HG02973 (cell line): ENCODE data around the gene ARHGAP26.
A peak's percentile ranks its signal among the peaks of the same experiment; 100 is the strongest.

Experiments used
- ATAC-seq: cut with Tn5 transposase; IDR thresholded peaks from one replicate; pipeline ENCODE4 v1.9.1; 2021; ENCODE audit warnings: moderate library complexity; ENCODE audit not compliant: unreplicated experiment

Gene ARHGAP26

GRCh38 chr5:142896325-142897007 lies 126.3 kb downstream of the ARHGAP26 start:
- ATAC-seq = no peak

GRCh38 chr5:142897328-142897727 lies 127.2 kb downstream of the ARHGAP26 start:
- ATAC-seq = no peak

GRCh38 chr5:142900927-142901326 lies 130.8 kb downstream of the ARHGAP26 start:
- no peak for ATAC-seq

- ATAC-seq = no peak
These were observed 131.5 kb downstream of the ARHGAP26 start for GRCh38 chr5:142901476-142902185.

DNA sequence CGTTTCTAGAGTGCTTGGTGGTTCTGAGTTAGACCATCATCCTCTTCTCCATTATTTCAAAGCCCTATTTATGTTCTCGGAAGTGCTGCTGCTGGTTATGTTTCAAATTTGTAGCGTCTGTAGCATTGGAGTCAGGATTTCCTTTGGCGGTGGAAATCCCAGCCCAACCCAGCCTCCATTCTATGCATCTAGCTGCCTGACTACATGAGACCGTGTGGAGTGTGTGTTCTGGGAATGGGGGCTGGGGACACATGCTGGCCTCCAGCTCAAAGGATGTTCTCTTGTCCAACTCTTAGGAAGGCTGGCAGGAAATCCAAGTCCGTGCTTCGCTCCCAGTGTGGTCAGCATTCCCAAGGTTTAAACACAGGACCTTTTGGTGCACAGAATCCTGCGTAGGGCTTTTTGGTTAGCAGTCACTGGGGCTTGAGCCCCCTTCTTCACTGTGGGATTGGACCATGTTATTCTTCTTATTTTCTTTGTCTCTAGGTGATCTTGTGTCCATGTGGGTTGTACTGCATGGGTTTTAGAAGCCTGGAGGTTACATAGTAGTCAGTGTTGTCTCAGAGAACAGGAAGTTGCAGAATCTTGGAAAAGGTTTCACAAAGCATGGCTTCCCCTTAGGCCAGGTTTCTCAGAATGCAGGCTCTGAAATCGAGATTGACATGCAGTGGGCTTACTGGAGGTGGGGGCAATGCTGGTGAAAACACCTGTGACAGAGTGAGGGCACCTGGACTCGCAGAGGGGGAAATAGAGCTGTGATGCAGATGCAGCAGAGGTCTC lies 132.2 kb downstream of the ARHGAP26 start:
- ATAC-seq = no peak

- ATAC-seq = no peak
These were observed 134.2 kb downstream of the ARHGAP26 start for GRCh38 chr5:142904416-142904815.

DNA sequence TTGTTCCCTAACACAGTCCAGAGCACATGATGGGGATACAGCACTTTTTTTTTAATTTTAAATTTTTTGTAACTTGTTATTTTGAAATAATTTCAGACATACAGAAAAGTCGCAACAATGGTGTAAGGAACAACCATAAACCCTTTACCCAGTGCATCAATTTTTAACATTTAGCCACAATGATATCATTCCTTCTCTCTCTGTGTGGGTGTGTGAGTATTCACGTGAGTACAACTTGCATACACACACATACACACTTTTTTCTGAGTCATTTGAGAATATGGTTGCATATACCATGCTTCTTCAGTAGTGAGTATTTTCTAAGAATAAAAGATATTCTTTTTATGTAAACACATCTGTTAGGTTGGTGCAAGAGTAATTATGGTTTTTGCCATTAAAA lies 135.2 kb downstream of the ARHGAP26 start:
- ATAC-seq = no peak

- no peak for ATAC-seq
These were observed 136.9 kb downstream of the ARHGAP26 start for GRCh38 chr5:142906863-142907671.

- no peak for ATAC-seq
These were observed 138.5 kb downstream of the ARHGAP26 start for GRCh38 chr5:142908659-142909058.

GRCh38 chr5:142910128-142910527 lies 140.0 kb downstream of the ARHGAP26 start:
- ATAC-seq = no peak

- ATAC-seq = no peak
These were observed 141.0 kb downstream of the ARHGAP26 start for GRCh38 chr5:142911170-142911569.

- no peak for ATAC-seq
These were observed 141.6 kb downstream of the ARHGAP26 start for GRCh38 chr5:142911775-142912174.

- no peak for ATAC-seq
These were observed 143.7 kb downstream of the ARHGAP26 start for GRCh38 chr5:142913728-142914338.

DNA sequence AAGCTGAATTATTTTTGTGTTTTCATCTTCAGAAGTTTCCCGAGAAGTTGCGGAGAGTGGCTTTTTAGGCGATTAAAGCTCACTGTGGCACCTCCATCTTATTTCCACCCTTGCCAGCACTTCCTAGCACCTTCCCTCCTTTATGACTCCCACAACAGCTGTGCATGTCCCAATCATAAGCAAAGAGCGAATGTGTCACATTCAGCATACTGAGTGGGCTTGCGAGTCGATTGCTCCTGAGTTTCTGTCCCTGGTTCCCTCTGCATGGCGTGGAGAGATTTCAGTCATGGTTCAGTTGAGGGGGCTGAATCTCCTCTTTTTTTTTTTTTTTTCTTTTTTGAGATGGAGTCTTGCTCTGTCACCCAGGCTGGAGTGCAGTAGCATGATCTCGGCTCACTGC lies 144.9 kb downstream of the ARHGAP26 start:
- no peak for ATAC-seq

DNA sequence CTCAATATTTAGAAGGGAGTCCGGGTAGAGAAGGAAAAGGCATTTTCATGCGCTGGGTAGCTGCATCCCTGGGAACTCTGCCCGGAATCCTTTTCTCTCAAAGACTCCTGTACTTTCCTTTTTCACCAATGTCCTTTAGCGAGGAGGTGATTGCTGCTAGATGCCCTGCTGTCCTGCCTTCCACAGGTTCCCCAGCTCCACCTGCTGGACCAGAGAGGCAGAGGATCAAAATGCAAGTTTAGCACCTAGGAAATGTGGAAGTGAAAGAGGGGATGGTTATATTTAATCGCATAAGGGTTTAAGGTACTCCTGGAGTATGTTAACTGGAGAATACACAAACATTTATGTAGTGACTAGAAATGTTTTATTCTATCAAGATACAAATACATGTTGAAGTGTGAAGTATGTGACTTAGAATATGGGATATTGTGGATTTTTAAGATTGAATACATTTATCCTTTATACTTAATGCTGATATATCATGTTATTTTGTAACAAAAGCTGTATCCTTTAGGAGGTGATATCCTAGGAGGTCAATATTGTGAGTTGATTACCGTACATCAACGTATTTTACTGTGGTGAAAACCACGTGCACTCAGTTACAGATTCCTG lies 145.7 kb downstream of the ARHGAP26 start:
- peak; percentile 80 for ATAC-seq

GRCh38 chr5:142918959-142919635 lies 148.9 kb downstream of the ARHGAP26 start:
- no peak for ATAC-seq

DNA sequence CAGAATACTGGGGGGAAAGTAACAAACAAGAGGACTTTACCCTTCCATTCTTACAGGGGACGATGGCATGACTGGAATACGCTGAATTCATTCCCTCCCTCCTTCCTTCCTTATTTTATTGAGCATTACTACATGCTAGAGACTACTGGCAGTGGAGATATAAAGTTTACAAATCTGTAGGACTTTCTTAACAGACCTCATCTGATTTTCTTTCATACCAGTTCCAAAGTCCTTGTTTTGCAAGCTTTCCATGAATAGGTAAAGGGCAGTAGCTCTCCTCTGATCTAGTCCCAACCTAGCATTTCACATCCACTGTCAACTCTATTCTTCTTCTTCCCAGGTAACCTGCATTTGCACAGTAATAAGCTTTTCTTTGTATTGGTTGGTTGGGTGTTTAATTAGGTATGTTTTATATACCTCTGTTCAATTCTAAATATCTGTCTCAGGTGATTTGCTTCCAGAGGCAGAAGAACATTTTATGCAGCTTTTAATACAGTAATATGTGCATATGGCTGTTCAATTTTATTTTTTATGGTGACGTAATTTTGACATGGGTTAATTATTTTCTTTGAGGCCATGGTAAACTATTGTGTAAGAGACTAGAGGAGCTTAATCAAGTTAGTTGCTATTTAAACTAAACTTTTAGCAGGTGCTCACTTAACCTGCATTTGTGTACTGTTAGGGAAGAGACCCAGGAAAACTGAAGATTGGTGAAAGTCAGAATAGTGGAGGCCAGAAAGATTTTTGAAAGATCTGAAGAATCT lies 150.9 kb downstream of the ARHGAP26 start:
- ATAC-seq = no peak

DNA sequence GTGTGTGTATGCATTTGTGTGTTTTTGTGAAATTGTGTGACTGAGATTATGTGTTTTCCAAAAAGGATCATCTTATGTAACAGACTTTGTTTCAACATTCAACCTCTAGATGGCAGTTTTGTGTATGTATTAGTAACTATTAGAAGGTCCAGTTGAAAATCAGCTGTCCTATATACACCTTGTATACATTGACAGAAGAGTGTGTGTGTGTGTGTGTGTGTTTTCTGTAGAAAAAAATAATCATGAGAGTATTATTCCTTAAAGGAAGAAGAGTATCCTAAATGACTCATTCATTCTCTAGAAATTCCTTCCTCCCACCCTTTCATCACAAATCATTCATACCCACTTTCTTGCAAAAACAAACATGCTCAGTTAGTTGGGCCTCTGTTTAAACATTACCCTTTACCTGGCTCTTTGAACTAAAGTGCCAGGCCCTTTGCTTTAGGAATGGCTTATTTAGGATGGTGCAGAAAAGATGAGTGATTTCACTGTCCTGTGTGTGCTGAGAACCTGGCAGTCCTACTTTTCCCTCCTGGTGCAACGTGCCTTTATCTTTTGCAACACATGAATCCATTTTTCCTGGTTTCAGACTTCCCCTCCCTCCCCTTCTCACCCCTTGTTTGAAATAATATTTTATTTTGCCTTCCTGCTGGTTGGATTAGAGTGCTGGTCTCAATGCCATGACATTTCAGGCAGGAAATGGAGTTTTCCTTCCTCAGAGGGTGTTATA lies 152.2 kb downstream of the ARHGAP26 start:
- ATAC-seq = peak; percentile 78
